ENCODE results near the gene BRME1. TPM values are rescaled to one million over a fixed set of nuclear protein-coding genes. Genes with fewer than 3 reads are reported as not detected.

The BRME1 gene
- total RNA-seq, 1 donor from 2014 or later, result 3.7 TPM

- peak overlapping the region; percentile 55 for H3K4me3 Mint-ChIP-seq (ENCODE audit: unreplicated experiment)
- H3K27me3 Mint-ChIP-seq (ENCODE audit: unreplicated experiment), result no peaks in the 10 kb centered on the region
- DNase-seq (ENCODE audit: extremely low spot score, unreplicated experiment), result peak; percentile 98
- no peaks in the 10 kb centered on the region for H3K9me3 Mint-ChIP-seq (ENCODE audit: unreplicated experiment)
- TF ChIP-seq CTCF (IDR thresholded peaks at IDR 0.05), result no peak
- H3K36me3 Mint-ChIP-seq (ENCODE audit: unreplicated experiment), result no peaks in the 10 kb centered on the region
- peak overlapping the region; percentile 100 for H3K27ac Mint-ChIP-seq (ENCODE audit: unreplicated experiment)
- peaks cover 61% of the 10 kb centered on the region for H3K4me1 Mint-ChIP-seq (ENCODE audit: unreplicated experiment)
Observed at GRCh38 chr19:13846557-13847406, 59.1 kb downstream of the BRME1 start.

DNA sequence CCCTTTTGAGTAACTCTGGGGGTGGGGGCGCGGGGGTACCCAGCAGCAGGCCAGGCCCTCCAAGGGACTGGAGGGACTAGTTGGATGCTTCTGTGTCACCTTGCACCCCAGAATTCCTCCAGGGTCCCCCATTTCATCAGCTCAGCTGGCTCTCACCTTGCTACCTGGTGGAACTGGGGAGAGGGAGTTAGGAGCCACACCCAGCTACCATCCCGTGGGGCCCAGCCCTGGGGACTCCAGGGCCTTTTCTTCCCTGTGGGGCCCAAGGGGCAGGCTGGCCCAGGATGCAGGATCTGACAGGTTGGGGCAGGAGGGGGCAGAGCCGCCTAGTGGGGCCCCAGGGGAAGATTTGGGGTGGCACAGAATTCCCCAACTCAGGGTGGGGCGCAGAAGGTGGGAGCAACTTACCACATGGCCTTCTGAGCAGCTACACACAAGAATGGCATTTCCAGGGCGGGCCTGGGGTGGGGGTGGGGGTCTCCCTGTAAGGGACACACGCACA, 61.7 kb downstream of the BRME1 start:
- peaks cover 52% of the 10 kb centered on the region for H3K4me1 Mint-ChIP-seq (ENCODE audit: unreplicated experiment)
- H3K4me3 Mint-ChIP-seq (ENCODE audit: unreplicated experiment), result no peak overlapping the region
- peak overlapping the region; percentile 96 for H3K27ac Mint-ChIP-seq (ENCODE audit: unreplicated experiment)
- TF ChIP-seq CTCF (IDR thresholded peaks at IDR 0.05), result no peak
- no peaks in the 10 kb centered on the region for H3K27me3 Mint-ChIP-seq (ENCODE audit: unreplicated experiment)
- H3K9me3 Mint-ChIP-seq (ENCODE audit: unreplicated experiment), result no peaks in the 10 kb centered on the region
- DNase-seq (ENCODE audit: extremely low spot score, unreplicated experiment), result no peak
- H3K36me3 Mint-ChIP-seq (ENCODE audit: unreplicated experiment), result peaks cover 13% of the 10 kb centered on the region

- Mint-ChIP-seq H3K36me3 (ENCODE audit: unreplicated experiment) (peaks cover 16% of the 10 kb centered on the region), H3K4me1 (ENCODE audit: unreplicated experiment) (peaks cover 51% of the 10 kb centered on the region), H3K4me3 (ENCODE audit: unreplicated experiment) (peak overlapping the region; percentile 81), H3K9me3 (ENCODE audit: unreplicated experiment) (no peaks in the 10 kb centered on the region), H3K27me3 (ENCODE audit: unreplicated experiment) (no peaks in the 10 kb centered on the region), H3K27ac (ENCODE audit: unreplicated experiment) (peak overlapping the region; percentile 96)
- TF ChIP-seq CTCF (IDR thresholded peaks at IDR 0.05), result no peak
- DNase-seq (ENCODE audit: extremely low spot score, unreplicated experiment), result peak; percentile 93
Observed at GRCh38 chr19:13843104-13843921, 62.6 kb downstream of the BRME1 start.

DNA sequence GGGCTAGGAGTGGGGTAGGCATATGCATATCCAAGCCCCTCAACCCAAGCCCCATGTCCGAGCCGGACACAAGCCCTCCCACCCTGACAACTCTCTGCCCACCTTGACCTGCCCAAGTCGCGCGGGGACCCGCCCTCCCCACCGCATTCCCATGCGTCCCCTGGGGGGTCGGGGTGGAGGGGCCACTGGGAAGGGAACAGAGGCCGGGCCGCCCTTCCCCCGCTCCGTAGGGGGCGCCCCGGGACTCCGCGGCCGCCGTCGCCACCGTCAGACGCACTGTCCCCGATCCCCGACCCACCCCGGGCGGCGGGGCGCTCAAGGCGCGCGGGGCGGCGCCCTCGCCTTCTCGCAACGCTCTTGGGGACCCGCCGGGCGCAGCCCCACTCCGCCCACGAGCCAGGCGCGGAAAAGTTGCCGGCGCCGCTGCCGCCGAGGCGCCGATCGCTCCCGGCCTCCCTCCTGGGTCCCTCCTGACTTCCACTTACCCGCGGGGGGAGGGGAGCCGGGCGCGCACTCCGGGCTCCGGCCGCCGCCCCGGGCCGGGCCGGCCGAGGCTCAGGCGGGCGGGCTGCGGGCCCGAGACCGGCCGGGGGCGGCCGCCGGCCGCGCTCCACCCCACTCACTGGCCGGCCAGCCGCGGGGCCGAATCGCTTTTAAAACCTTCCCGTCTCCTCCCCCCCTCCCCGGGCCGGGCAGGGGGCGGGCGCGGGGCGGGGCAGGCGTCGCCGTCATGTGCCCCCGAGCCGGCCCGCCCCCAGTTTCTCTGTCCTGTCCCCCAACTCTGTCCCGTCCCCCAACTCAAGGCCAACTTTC, 63.4 kb downstream of the BRME1 start:
- DNase-seq (ENCODE audit: extremely low spot score, unreplicated experiment), result peak; percentile 93
- no peaks in the 10 kb centered on the region for H3K27me3 Mint-ChIP-seq (ENCODE audit: unreplicated experiment)
- no peaks in the 10 kb centered on the region for H3K9me3 Mint-ChIP-seq (ENCODE audit: unreplicated experiment)
- peak; percentile 29 for TF ChIP-seq CTCF (IDR thresholded peaks at IDR 0.05)
- peak overlapping the region; percentile 98 for H3K27ac Mint-ChIP-seq (ENCODE audit: unreplicated experiment)
- peaks cover 57% of the 10 kb centered on the region for H3K4me1 Mint-ChIP-seq (ENCODE audit: unreplicated experiment)
- peaks cover 18% of the 10 kb centered on the region for H3K36me3 Mint-ChIP-seq (ENCODE audit: unreplicated experiment)
- peak overlapping the region; percentile 92 for H3K4me3 Mint-ChIP-seq (ENCODE audit: unreplicated experiment)
